ENCODE data around the gene UGT1A7.
"Not testable (repeated sequence)": the region's sequence is repeated elsewhere in the genome, so short reads cannot be mapped to it uniquely, and the experiment has no call there.

The UGT1A7 gene

GRCh38 chr2:233707940-233708644 is 26.4 kb downstream of the UGT1A7 start:
- no peak overlapping the region for H3K4me3 ChIP-seq (ENCODE audit: low read length)
- no peak for DNase-seq (ENCODE audit: low read depth, low spot score)

- DNase-seq (ENCODE audit: low read depth, low spot score), result no peak
- H3K4me3 ChIP-seq (ENCODE audit: low read length), result no peak overlapping the region
Measured at GRCh38 chr2:233708942-233709341, 27.2 kb downstream of the UGT1A7 start.

GRCh38 chr2:233711312-233712008 is 29.8 kb downstream of the UGT1A7 start:
- peak; percentile 36 for DNase-seq (ENCODE audit: low read depth, low spot score)
- H3K4me3 ChIP-seq (ENCODE audit: low read length), result no peak overlapping the region

- DNase-seq (ENCODE audit: low read depth, low spot score), result no peak
- no peak within 1 kb of the TSS for H3K4me3 ChIP-seq (ENCODE audit: low read length)
Measured at GRCh38 chr2:233712611-233713261, 31.0 kb downstream of the UGT1A7 start, which contains the start of gene UGT1A5. UGT1A5 (plus strand) TSS chr2:233712907; CDS start chr2:233712992, 85 bp downstream.

GRCh38 chr2:233713262-233713615 is 31.5 kb downstream of the UGT1A7 start:
- peak; percentile 56 for DNase-seq (ENCODE audit: low read depth, low spot score)
- H3K4me3 ChIP-seq (ENCODE audit: low read length), result no peak overlapping the region

DNA sequence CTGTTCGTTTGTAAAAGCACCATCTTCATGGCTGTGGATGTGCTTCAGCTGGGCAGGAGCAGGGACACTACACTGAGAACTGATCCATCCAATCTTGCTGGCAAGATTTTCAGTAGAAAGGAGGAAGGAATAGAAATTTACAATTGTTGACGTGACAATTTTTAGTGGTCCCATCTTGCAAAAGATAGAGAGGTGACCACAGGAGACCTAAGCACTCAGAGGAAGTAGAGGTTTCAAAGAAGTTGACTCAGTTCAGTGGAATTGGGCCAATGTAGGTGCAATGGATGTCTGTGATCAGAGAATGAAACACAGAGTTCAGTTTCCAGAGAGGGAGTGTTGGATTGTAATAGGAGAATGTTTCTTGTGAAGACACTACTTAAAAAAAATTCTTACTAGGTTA is 32.4 kb downstream of the UGT1A7 start:
- H3K4me3 ChIP-seq (ENCODE audit: low read length), result no peak overlapping the region
- no peak for DNase-seq (ENCODE audit: low read depth, low spot score)

- no peak for DNase-seq (ENCODE audit: low read depth, low spot score)
Measured at GRCh38 chr2:233718552-233718951, 36.9 kb downstream of the UGT1A7 start, which contains the start of gene UGT1A4. UGT1A4 (plus strand) TSS chr2:233718736; CDS start chr2:233718821, 85 bp downstream.

GRCh38 chr2:233728723-233729301 is 47.1 kb downstream of the UGT1A7 start, which contains the start of gene UGT1A3:
UGT1A3 (plus strand) TSS chr2:233729042; CDS start chr2:233729127, 85 bp downstream.
- H3K4me3 ChIP-seq (ENCODE audit: low read length), result no peak within 1 kb of the TSS
- no peak for DNase-seq (ENCODE audit: low read depth, low spot score)

More at GRCh38 chr2:233718552-233718951, 36.9 kb downstream of the UGT1A7 start, which contains the start of gene UGT1A4:
- no peak within 1 kb of the TSS for H3K4me3 ChIP-seq (ENCODE audit: low read length)

- not testable (repeated sequence) for DNase-seq (ENCODE audit: low read depth, low spot score); H3K4me3 ChIP-seq (ENCODE audit: low read length)
Measured at GRCh38 chr2:233736868-233737653, 55.4 kb downstream of the UGT1A7 start.

GRCh38 chr2:233740870-233741269 is 59.2 kb downstream of the UGT1A7 start:
- no peak overlapping the region for H3K4me3 ChIP-seq (ENCODE audit: low read length)
- no peak for DNase-seq (ENCODE audit: low read depth, low spot score)

DNA sequence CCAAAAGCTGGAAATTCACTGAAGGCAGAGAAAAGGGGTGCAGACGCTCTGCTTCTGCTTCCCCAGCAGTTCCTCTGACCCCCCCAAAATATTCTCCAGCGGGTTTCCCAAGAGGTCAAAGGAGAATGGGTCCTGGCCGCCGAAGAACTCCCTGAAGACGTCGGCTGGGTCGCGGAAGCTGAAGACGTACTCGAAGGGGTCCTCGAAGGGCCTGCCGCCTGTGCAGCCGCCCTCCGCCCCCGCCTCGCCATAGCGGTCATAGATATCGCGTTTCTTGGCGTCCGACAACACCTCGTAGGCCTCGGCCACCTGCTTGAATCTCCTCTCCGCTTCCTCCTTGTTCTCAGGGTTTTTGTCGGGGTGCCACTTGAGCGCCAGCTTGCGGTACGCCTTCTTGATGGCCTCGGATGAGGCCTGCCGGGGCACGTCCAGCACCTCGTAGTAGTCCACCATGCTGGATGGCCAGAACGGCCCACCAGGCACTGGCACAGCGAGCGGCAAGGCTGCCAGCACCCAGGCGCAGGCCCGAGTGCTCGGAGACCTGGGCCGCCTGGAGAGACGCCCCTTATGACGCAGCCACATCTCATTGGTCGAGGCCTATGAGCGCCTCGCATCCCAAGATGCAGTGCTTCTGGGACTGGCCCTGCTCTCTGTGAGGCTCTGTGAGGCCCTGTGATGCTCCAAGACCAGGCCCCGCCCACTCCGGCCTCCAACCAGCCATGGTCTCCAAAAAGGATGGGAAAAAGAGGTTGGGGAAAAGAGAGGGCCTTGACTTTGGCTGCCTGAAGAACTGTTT is 62.0 kb downstream of the UGT1A7 start:
- no peak for DNase-seq (ENCODE audit: low read depth, low spot score)
- H3K4me3 ChIP-seq (ENCODE audit: low read length), result no peak overlapping the region

DNA sequence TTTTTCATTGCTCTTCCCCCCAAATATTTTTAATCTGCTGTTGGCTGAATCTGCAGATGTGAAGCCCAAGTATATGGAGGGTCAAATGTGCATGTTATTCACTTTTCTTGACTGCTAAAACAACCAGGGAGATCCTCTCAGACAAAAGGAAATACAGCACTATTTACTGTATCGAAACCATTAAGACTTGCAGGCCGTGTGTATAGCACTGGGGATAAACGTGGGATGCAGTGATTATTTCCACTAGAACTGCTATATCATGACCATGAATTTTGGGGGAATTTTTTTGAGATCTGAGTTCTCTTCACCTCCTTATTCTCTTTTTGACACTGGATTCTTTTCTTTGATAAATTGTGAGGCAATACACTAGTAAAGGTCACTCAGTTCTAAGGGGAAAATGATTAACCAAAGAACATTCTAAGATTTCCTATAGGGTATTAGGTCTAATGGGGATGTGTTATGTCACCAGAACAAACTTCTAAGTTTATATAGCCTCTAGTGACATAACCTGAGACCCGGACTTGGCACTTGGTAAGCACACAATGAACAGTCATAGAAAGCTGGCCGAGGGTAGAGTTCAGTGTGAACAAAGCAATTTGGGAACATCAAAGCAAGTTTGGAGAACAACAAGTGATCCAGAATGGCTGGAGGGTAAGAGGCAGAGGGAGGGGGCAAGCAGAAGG is 63.5 kb downstream of the UGT1A7 start:
- no peak overlapping the region for H3K4me3 ChIP-seq (ENCODE audit: low read length)
- no peak for DNase-seq (ENCODE audit: low read depth, low spot score)

- not testable (repeated sequence) for DNase-seq (ENCODE audit: low read depth, low spot score); H3K4me3 ChIP-seq (ENCODE audit: low read length)
Measured at GRCh38 chr2:233745838-233746237, 64.1 kb downstream of the UGT1A7 start.

DNA sequence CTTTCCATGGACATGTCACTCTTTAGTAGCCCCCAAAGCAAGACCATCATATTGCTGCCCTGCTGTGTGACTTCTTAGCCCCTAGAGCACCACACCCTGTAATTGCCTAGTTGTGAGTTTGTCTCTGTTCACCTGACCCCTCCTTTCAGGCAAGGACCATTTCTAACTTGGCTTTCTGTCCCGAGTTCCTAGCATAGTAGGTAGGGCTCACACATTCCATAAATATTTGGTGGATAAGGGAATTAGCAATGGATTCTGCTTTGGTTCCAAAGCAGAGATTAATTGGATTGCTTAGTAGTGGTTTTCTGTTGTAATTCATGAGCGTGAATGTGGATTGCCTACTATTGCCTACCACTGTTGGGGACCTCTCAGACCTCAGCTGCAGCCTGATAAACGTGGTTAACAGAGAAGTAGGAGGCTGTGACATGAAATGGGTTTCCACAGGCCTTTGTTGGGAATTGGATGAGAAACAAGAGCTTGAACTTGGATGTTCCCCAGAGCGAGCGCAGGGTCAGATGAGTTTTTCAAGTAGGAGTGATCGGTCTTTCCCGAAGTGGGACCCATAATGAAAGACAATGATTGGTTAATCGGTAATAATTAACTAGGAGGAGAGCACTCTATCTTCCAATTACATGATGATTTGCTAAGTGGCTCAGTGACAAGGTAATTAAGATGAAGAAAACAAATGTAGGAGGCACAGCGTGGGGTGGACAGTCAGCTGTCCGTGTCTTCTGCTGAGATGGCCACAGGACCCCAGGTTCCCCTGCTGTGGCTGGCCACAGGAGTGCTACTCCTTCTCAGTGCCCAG is 65.0 kb downstream of the UGT1A7 start:
- no peak overlapping the region for H3K4me3 ChIP-seq (ENCODE audit: low read length)
- no peak for DNase-seq (ENCODE audit: low read depth, low spot score)

GRCh38 chr2:233747283-233747544 is 65.5 kb downstream of the UGT1A7 start:
- H3K4me3 ChIP-seq (ENCODE audit: low read length), result no peak overlapping the region
- no peak for DNase-seq (ENCODE audit: low read depth, low spot score)

DNA sequence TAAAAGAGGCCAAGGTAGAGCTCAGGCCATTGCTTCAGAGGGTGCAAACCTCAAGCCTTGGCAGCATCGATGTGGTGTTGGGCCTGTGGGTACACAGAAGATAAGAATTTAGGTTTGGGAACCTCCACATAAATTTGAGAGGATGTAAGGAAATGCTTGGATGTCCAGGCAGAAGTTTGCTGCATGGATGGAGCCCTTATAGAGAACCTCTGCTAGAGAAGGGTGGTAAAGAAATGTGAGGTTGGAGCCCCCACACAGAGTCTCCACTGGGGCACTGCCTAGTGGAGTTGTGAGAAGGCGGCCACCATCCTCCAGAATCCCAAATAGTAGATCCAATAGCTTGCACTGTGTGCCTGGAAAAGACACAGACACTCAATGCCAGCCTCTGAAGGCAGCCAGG is 69.0 kb downstream of the UGT1A7 start:
- DNase-seq (ENCODE audit: low read depth, low spot score); H3K4me3 ChIP-seq (ENCODE audit: low read length): not testable (repeated sequence)

Data from Jurkat, Clone E6-1 (cell line).